Esophagus muscularis mucosa (tissue), 4 donors: Measurements from ENCODE around the gene SLC12A6.

Experiments used
- EP300 ChIP-seq: sonication (generic); formaldehyde crosslinking; IDR thresholded peaks from one replicate; pipeline ENCODE4 v1.6.1; 2017; ENCODE audit warnings: antibody characterized with exemption
- POLR2A ChIP-seq: fragments of 450-650 bp; IDR thresholded peaks from one replicate; pipeline ENCODE4 v1.6.1; 2017; ENCODE audit warnings: antibody characterized with exemption, moderate library complexity, mild to moderate bottlenecking, low read depth
- TF ChIP-seq, protein P1 (sequence below), 3 experiments: fragments of 200-600 bp in 2 of 3; fragments of 450-650 bp in 1 of 3; sonication (generic) in 2 of 3; IDR thresholded peaks; one replicate each; pipeline ENCODE4 v1.5.1; 2017 to 2019; ENCODE audit warnings: antibody characterized with exemption in 3 of 3, mild to moderate bottlenecking in 2 of 3, moderate library complexity in 1 of 3

DNA sequence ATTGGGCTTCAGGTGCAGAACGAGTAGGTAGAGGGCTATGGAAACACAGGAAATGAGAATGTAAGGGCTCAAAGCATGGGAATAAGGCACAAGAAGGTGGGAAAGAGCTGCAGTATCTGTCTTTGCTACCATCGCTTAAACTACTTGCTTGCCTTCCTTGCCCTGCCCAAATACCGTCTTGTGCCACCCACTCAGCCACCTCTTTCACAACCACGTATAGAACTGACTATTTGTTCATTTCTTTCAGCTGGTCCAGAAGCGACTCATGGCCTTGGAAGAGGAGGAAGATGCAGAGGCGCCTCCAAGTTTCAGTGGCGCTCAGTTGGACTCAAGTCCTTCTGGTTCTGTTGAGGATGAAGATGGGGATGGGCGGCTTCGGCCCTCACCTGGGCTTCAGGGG lies 17.7 kb upstream of the SLC12A6 start:
- TF ChIP-seq, protein P1, sequence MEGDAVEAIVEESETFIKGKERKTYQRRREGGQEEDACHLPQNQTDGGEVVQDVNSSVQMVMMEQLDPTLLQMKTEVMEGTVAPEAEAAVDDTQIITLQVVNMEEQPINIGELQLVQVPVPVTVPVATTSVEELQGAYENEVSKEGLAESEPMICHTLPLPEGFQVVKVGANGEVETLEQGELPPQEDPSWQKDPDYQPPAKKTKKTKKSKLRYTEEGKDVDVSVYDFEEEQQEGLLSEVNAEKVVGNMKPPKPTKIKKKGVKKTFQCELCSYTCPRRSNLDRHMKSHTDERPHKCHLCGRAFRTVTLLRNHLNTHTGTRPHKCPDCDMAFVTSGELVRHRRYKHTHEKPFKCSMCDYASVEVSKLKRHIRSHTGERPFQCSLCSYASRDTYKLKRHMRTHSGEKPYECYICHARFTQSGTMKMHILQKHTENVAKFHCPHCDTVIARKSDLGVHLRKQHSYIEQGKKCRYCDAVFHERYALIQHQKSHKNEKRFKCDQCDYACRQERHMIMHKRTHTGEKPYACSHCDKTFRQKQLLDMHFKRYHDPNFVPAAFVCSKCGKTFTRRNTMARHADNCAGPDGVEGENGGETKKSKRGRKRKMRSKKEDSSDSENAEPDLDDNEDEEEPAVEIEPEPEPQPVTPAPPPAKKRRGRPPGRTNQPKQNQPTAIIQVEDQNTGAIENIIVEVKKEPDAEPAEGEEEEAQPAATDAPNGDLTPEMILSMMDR (IDR thresholded peaks at IDR 0.05), result no peak
- no peak for TF ChIP-seq EP300
- TF ChIP-seq POLR2A, result no peak
